HG03432 (cell line): ENCODE data around the gene SLC37A1.
"Not testable (repeated sequence)": the region's sequence is repeated elsewhere in the genome, so short reads cannot be mapped to it uniquely, and the experiment has no call there.

Experiments used
- ATAC-seq: cut with Tn5 transposase; IDR thresholded peaks from one replicate; pipeline ENCODE4 v1.9.1; 2021; ENCODE audit warnings: mild to moderate bottlenecking, moderate library complexity; ENCODE audit not compliant: unreplicated experiment

Gene SLC37A1

GRCh38 chr21:42614811-42615351 lies 101.2 kb downstream of the SLC37A1 start:
- no peak for ATAC-seq

GRCh38 chr21:42615377-42615776 lies 101.7 kb downstream of the SLC37A1 start:
- ATAC-seq = not testable (repeated sequence)

GRCh38 chr21:42615924-42616323 lies 102.3 kb downstream of the SLC37A1 start:
- no peak for ATAC-seq

- no peak for ATAC-seq
Observed at GRCh38 chr21:42616446-42616845, 102.8 kb downstream of the SLC37A1 start.

GRCh38 chr21:42616941-42617340 lies 103.3 kb downstream of the SLC37A1 start:
- no peak for ATAC-seq

GRCh38 chr21:42617486-42617885 lies 103.8 kb downstream of the SLC37A1 start:
- no peak for ATAC-seq

- no peak for ATAC-seq
Observed at GRCh38 chr21:42618707-42619102, 105.1 kb downstream of the SLC37A1 start.

- ATAC-seq = no peak
Observed at GRCh38 chr21:42619166-42619565, 105.5 kb downstream of the SLC37A1 start.

GRCh38 chr21:42619841-42620240 lies 106.2 kb downstream of the SLC37A1 start:
- no peak for ATAC-seq

- no peak for ATAC-seq
Observed at GRCh38 chr21:42621166-42621818, 107.6 kb downstream of the SLC37A1 start.

- no peak for ATAC-seq
Observed at GRCh38 chr21:42621819-42622177, 108.1 kb downstream of the SLC37A1 start.

GRCh38 chr21:42622284-42622683 lies 108.6 kb downstream of the SLC37A1 start:
- no peak for ATAC-seq

GRCh38 chr21:42623694-42624093 lies 110.0 kb downstream of the SLC37A1 start:
- ATAC-seq = no peak

- ATAC-seq = no peak
Observed at GRCh38 chr21:42624095-42624790, 110.6 kb downstream of the SLC37A1 start.

- no peak for ATAC-seq
Observed at GRCh38 chr21:42624936-42625335, 111.3 kb downstream of the SLC37A1 start.

- ATAC-seq = no peak
Observed at GRCh38 chr21:42626171-42626570, 112.5 kb downstream of the SLC37A1 start.

GRCh38 chr21:42627527-42628289 lies 114.1 kb downstream of the SLC37A1 start:
- no peak for ATAC-seq

GRCh38 chr21:42628466-42629061 lies 114.9 kb downstream of the SLC37A1 start:
- ATAC-seq = not testable (repeated sequence)

GRCh38 chr21:42629933-42630589 lies 116.4 kb downstream of the SLC37A1 start:
- ATAC-seq = no peak

GRCh38 chr21:42630626-42631025 lies 117.0 kb downstream of the SLC37A1 start:
- no peak for ATAC-seq
